Upper lobe of right lung (tissue), 1 donor: ENCODE results near the gene SLC6A11. TPM values are rescaled to one million over a fixed set of nuclear protein-coding genes. Genes with fewer than 3 reads are reported as not detected.

Experiments used
- ATAC-seq: fragments of 200-7000 bp; cut with Tn5 transposase; one replicate; pipeline ENCODE4 v1.9.1; 2020; ENCODE audit warnings: mild to moderate bottlenecking, moderate library complexity
- DNase-seq: peaks from one replicate; pipeline ENCODE4 v3.0.0-alpha.2; 2020
- H3K27ac ChIP-seq: fragments of 200-600 bp; one replicate; pipeline ENCODE4 v1.8.0; 2022
- H3K27me3 ChIP-seq: fragments of 200-600 bp; one replicate; pipeline ENCODE4 v1.8.0; 2022; ENCODE audit warnings: mild to moderate bottlenecking
- H3K36me3 ChIP-seq: fragments of 200-600 bp; one replicate; pipeline ENCODE4 v1.8.0; 2022
- H3K4me1 ChIP-seq: fragments of 200-600 bp; one replicate; pipeline ENCODE4 v1.8.0; 2022
- H3K4me3 ChIP-seq: fragments of 200-600 bp; one replicate; pipeline ENCODE4 v1.8.0; 2022; ENCODE audit warnings: mild to moderate bottlenecking
- H3K9me3 ChIP-seq: fragments of 200-600 bp; one replicate; pipeline ENCODE4 v1.8.0; 2022
- intact Hi-C: fragments of 100-400 bp; cut with DNase I; formaldehyde crosslinking; loops from one replicate; pipeline ENCODE4 v1.11.0; 2022
- total RNA-seq: library from RNA; stranded (reverse); fragmentation: NEBNext Ultra II Directional; extraction: Animal tissue kit (Norgen Biotek cat#: 25700); gene quantifications from one replicate; pipeline ENCODE4 v1.2.1, GENCODE V29; 2021
- TF ChIP-seq, protein P1 (sequence below): fragments of 200-600 bp; IDR thresholded peaks from one replicate; pipeline ENCODE4 v1.8.0; 2022; ENCODE audit warnings: antibody characterized with exemption
- donor health status: DM: no; HTN: yes; CAD: no; lungs with severe emphysema.

The SLC6A11 gene
- total RNA-seq, 1 donor from 2014 or later = 0.17 TPM

DNA sequence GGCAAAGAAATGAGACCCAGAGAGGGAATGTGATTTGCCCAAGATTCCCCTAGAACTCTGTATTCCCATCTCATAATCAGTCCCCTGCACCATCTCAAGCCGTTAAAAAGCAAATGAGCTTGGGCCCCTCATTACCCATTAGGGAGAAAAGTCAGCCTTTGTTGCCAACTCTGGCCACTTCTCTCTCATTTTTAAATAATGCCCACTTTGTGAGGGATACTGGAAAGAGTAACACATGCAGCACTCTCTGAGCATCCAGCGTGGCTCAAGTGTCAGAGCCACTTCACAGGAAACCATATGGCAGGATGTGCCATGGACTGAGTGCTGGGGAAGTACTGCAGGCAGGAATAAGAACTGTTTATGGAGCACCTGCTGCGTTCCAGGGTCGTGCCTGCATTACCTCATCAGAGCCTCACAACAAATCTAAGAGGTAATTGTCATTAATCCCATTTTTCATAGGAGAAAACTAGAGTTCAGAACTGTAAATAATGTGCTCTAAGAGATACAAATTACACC, 126.7 kb downstream of the SLC6A11 start:
- Histone ChIP-seq H3K27ac (no peak overlapping the region), H3K4me1 (no peaks in the 10 kb centered on the region), H3K27me3 (no peaks in the 10 kb centered on the region), H3K9me3 (no peaks in the 10 kb centered on the region), H3K4me3 (no peak overlapping the region), H3K36me3 (no peaks in the 10 kb centered on the region)
- TF ChIP-seq, protein P1, sequence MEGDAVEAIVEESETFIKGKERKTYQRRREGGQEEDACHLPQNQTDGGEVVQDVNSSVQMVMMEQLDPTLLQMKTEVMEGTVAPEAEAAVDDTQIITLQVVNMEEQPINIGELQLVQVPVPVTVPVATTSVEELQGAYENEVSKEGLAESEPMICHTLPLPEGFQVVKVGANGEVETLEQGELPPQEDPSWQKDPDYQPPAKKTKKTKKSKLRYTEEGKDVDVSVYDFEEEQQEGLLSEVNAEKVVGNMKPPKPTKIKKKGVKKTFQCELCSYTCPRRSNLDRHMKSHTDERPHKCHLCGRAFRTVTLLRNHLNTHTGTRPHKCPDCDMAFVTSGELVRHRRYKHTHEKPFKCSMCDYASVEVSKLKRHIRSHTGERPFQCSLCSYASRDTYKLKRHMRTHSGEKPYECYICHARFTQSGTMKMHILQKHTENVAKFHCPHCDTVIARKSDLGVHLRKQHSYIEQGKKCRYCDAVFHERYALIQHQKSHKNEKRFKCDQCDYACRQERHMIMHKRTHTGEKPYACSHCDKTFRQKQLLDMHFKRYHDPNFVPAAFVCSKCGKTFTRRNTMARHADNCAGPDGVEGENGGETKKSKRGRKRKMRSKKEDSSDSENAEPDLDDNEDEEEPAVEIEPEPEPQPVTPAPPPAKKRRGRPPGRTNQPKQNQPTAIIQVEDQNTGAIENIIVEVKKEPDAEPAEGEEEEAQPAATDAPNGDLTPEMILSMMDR = no peak
- DNase-seq = no peak
- intact Hi-C loops = loop anchor here (10.0 kb wide), 1 partner anchor 392 kb away; no protein-coding TSS in a partner anchor
- no peak for ATAC-seq

DNA sequence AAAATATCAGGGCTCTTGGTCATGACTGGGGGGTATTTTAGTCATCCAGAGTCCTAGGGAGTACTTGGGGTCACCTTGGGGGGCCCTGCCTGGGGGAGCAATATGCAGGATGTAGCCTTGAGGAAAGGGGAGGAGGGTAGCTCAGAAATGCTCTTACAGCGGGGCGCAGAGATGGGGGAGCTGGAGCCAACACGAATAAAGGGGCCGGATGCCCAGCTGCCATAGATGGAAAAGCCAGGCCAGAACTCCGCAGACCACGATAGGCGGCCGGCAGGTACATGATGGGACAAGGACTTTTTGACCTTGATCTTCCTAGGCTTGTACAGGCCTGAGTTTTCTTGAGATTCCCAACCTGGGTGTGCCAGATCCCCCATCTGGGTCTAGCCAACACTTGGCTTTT, 128.8 kb downstream of the SLC6A11 start:
- Histone ChIP-seq H3K9me3 (no peaks in the 10 kb centered on the region), H3K27ac (no peak overlapping the region), H3K4me1 (no peaks in the 10 kb centered on the region), H3K27me3 (no peaks in the 10 kb centered on the region), H3K4me3 (no peak overlapping the region), H3K36me3 (no peaks in the 10 kb centered on the region)
- peak; percentile 32 for DNase-seq
- intact Hi-C loops = loop anchor here (10.0 kb wide), 1 partner anchor 390 kb away; no protein-coding TSS in a partner anchor
- TF ChIP-seq, protein P1 = no peak
- ATAC-seq = no peak

DNA sequence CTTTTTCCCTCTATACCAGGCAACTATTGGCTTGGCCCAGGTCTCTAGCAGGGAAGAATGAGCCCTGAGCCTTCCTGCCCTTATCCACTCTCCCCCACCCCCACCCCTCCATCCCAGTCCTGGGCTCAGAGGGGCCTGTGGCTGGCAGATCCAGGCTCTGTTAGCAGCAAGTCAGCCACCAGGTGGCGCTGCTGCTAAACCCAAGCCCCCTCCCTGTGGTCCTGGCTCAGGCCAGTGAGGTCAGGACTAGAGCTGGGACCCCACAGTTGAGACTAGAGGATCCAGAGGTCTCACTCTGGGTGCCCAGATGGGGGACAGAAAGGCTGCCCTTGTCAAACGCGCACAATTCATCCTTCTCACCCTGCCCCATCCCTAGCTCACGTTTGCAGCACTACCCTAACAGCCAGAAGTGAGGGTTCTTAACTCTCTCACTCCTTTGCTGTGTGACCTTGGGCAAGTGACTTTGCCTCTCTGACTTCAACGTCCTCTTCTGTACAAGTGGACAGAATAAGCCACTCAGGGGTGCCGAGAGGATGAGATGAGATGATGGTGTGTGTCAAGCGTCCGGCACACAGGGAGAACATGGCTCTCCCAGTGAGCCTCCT, 129.8 kb downstream of the SLC6A11 start:
- Histone ChIP-seq H3K4me3 (no peak overlapping the region), H3K4me1 (no peaks in the 10 kb centered on the region), H3K27me3 (no peaks in the 10 kb centered on the region), H3K36me3 (no peaks in the 10 kb centered on the region), H3K27ac (no peak overlapping the region), H3K9me3 (no peaks in the 10 kb centered on the region)
- ATAC-seq (peak; percentile 84), DNase-seq (peak; percentile 82)
- intact Hi-C loops = loop anchor here (10.0 kb wide), 1 partner anchor 389 kb away; no protein-coding TSS in a partner anchor
- TF ChIP-seq, protein P1 = peak; percentile 83

DNA sequence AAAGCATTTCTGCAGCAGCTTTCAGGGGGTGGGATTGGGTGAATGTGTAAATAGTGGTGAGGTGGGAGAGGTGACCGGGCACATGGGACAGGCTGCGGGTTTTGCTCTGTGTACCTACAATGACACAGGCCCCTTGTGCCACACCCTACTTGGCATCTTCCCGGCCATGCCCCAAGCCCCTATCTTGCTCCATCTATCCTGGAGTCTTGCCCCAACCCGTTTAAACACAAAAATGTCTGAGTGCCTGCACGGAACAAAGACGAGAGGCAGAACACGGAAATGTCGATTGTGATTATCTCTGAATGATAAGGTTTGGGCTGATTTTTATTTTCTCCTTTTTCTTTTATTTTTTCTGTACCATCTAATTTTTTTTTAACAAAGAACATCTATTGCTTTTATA, 130.5 kb downstream of the SLC6A11 start:
- no peaks in the 10 kb centered on the region for H3K4me1 ChIP-seq
- intact Hi-C loops = loop anchor here (10.0 kb wide), 1 partner anchor 388 kb away; no protein-coding TSS in a partner anchor
- no peak for DNase-seq
- H3K27ac ChIP-seq = no peak overlapping the region
- no peaks in the 10 kb centered on the region for H3K27me3 ChIP-seq
- no peaks in the 10 kb centered on the region for H3K36me3 ChIP-seq
- no peaks in the 10 kb centered on the region for H3K9me3 ChIP-seq
- TF ChIP-seq, protein P1 = no peak
- no peak overlapping the region for H3K4me3 ChIP-seq
- no peak for ATAC-seq

DNA sequence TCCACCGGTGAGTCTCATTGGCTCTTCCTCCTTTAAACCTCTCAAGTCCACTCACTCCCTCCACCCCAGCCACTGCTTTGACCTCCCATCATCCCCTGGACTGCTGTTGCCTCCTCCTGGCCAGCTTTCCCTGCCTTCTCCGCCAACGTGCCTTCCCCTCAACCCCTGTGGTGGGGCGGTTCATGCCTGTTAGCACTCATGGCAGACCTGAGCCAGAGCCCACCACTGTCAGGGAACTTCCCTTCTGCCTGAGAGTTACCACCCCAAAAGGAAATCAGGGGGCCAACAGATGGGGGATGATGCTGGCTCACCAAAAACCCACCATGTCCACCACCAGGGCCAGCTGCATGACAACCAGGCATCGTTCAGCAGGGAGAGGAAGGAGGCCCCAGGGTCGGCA, 132.3 kb downstream of the SLC6A11 start:
- no peaks in the 10 kb centered on the region for H3K9me3 ChIP-seq
- intact Hi-C loops = loop anchor here (2.0 to 10.0 kb wide), 2 partner anchors 106 to 386 kb away; no protein-coding TSS in a partner anchor
- H3K36me3 ChIP-seq = no peaks in the 10 kb centered on the region
- H3K27me3 ChIP-seq = no peaks in the 10 kb centered on the region
- TF ChIP-seq, protein P1 = no peak
- no peaks in the 10 kb centered on the region for H3K4me1 ChIP-seq
- ATAC-seq (no peak), DNase-seq (no peak)
- H3K4me3 ChIP-seq = no peak overlapping the region
- no peak overlapping the region for H3K27ac ChIP-seq
